Measurements from ENCODE around the gene TAS2R19. TPM values are rescaled to one million over a fixed set of nuclear protein-coding genes. Genes with fewer than 3 reads are reported as not detected.

The TAS2R19 gene, protein sequence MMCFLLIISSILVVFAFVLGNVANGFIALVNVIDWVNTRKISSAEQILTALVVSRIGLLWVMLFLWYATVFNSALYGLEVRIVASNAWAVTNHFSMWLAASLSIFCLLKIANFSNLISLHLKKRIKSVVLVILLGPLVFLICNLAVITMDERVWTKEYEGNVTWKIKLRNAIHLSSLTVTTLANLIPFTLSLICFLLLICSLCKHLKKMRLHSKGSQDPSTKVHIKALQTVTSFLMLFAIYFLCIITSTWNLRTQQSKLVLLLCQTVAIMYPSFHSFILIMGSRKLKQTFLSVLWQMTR
- total RNA-seq, result 2.1 and 15.5 TPM in 2 replicates

GRCh38 chr12:11022520-11022919 lies at the start of gene TAS2R19:
TAS2R19 (minus strand) TSS chr12:11022620; CDS start chr12:11022571, 49 bp downstream.

GRCh38 chr12:11062194-11062593 lies 39.8 kb upstream of the TAS2R19 start, which contains the start of gene TAS2R46:
TAS2R46 (minus strand) TSS chr12:11062294; CDS start chr12:11062294, 0 bp downstream.

DNA sequence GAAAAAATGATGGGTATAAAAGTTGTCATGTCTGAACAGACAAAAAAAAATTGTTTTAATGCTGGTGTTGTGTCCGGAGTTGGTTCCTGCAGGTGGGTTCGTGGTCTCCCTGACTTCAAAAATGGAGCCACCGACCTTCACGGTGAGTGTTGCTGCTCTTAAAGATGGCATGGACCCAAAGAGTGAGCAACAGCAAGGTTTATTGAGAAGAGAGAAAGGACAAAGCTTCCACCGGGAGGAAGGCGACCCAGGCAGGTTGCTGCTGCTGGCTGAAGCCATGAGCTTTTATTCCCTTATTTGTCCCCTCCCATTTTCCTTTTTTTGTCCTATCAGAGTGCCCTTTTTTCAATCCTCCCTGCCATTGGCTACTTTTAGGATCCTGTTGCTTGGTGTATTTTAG lies 8.9 kb upstream of the TAS2R19 start, which contains the start of gene TAS2R31:
TAS2R31 (minus strand) TSS at position 101 of the 400 bp plus-strand sequence; CDS start at position 29, 72 bp downstream.

DNA sequence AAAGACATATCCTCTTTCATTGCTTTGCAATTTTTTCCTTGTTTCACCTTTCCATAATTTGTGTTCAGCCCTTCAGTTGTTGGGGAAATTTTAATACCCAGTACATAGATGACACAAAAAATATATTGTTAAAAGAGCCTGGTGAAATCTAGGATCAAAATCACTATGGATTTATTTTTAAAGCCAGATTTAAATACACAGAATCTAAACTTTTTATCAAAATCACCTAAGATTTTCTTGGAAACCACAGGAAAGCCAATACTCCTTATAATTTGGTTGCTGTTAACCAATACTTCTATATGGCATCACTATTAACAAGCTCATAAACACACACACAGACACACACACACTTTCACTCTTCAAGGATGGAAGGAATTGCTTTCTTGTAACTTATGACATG lies 24.2 kb downstream of the TAS2R19 start, which contains the start of gene TAS2R20:
TAS2R20 (minus strand) TSS at position 101 of the 400 bp plus-strand sequence. CDS start 429 bp downstream, outside the sequence.

DNA sequence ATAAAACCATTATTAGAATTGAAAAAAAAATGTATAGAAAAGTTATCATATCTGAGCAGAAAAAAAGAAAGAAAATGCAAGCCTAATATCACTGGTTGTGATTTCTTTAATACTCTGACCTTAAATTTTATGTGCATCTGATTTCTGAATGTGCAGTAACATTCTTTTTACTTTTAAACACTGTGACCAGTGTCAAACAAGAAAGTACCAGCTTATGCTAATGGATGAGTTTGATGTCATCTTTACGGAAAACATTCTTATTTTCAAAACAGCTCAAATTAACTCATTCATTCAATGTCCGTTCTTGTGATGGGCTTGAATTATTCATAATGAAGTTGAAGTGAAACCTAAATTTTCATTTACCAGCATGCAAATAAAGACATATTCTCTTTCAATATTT lies 35.6 kb downstream of the TAS2R19 start, which contains the start of gene TAS2R50:
TAS2R50 (minus strand) TSS at position 101 of the 400 bp plus-strand sequence; CDS start at position 49, 52 bp downstream.

Other genes with a start within 250 kb of the TAS2R19 start
- gene TAS2R7, start 220.0 kb downstream of the TAS2R19 start, total RNA-seq, result not detected in 2 replicates
- gene TAS2R8, start 215.3 kb downstream of the TAS2R19 start, total RNA-seq, result not detected in 2 replicates
- 0.13 TPM in 1 of 2 replicates, not detected in the other for gene TAS2R9, start 212.5 kb downstream of the TAS2R19 start, total RNA-seq
- 0.16 and 0.76 TPM in 2 replicates for gene TAS2R10, start 196.3 kb downstream of the TAS2R19 start, total RNA-seq
- gene PRR4, start 173.1 kb downstream of the TAS2R19 start, total RNA-seq, result 0.16 and 1.0 TPM in 2 replicates
- gene PRH1, start 138.4 kb downstream of the TAS2R19 start, total RNA-seq, result 2.8 and 36.3 TPM in 2 replicates
- gene TAS2R13, start 113.1 kb downstream of the TAS2R19 start, total RNA-seq, result 0.65 and 3.3 TPM in 2 replicates
- gene PRH2, start 93.4 kb downstream of the TAS2R19 start, total RNA-seq, result 0.19 TPM in 1 of 2 replicates, not detected in the other
- 1.3 and 4.2 TPM in 2 replicates for gene TAS2R14, start 83.4 kb downstream of the TAS2R19 start, total RNA-seq
- gene TAS2R50, start 35.7 kb downstream of the TAS2R19 start, total RNA-seq, result 1.1 and 9.0 TPM in 2 replicates
- gene TAS2R20, start 24.3 kb downstream of the TAS2R19 start, total RNA-seq, result 1.6 and 8.5 TPM in 2 replicates
- gene TAS2R31, start 8.8 kb upstream of the TAS2R19 start, total RNA-seq, result 1.3 and 9.3 TPM in 2 replicates
- 1.5 and 6.5 TPM in 2 replicates for gene TAS2R46, start 39.7 kb upstream of the TAS2R19 start, total RNA-seq
- 4.0 TPM in 1 of 2 replicates, not detected in the other for gene TAS2R43, start 69.7 kb upstream of the TAS2R19 start, total RNA-seq
- gene TAS2R30, start 112.0 kb upstream of the TAS2R19 start, total RNA-seq, result 1.3 and 12.6 TPM in 2 replicates
- 3.6 and 5.2 TPM in 2 replicates for gene SMIM10L1, start 148.6 kb upstream of the TAS2R19 start, total RNA-seq
- not detected in 2 replicates for gene TAS2R42, start 164.3 kb upstream of the TAS2R19 start, total RNA-seq
- gene PRB3, start 247.1 kb upstream of the TAS2R19 start, total RNA-seq, result not detected in 2 replicates

Data from bladder microvascular endothelial cell (primary cell).